NCI-H2171 treated with DMSO at 0.1 percent for 48 hours (cell line): ENCODE results near the gene ERC2.

Experiments
- DNase-seq: peaks from one replicate; lab custom pipeline; 2025; lab: John Stamatoyannopoulos, UW

The ERC2 gene

GRCh38 chr3:55617385-55617784 lies 850.9 kb downstream of the ERC2 start:
- DNase-seq: no peak

GRCh38 chr3:55616803-55617202 lies 851.5 kb downstream of the ERC2 start:
- no peak for DNase-seq

DNA sequence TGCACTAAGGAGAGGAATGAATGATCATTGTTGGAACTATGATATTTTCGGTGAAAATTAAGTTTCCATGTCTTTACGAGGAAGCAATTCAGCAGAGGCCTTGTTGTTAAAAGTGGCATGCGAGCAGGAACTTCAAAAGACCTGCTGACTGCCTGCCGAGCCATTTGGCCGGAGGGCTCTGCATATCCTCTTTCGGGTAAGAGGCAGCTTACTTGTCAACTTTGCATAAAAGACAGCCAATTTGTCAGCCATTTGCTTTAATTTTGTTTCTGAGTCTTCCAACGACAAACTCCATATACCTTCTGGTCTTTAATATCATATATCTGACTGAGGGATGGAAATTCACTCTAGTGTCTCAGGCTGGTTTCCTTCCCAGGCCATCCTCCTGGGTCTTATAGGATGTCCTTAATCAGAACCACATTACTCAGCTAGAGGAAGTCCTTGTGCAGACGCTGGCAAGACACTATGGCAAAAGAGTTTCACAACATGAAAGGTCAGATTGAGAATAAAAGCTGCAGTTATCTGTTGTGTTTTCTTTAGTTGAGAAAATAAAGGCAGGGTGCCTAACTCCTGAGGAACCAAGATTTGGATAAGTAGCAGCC lies 852.5 kb downstream of the ERC2 start:
- no peak for DNase-seq

GRCh38 chr3:55615039-55615693 lies 853.1 kb downstream of the ERC2 start:
- DNase-seq: no peak

DNA sequence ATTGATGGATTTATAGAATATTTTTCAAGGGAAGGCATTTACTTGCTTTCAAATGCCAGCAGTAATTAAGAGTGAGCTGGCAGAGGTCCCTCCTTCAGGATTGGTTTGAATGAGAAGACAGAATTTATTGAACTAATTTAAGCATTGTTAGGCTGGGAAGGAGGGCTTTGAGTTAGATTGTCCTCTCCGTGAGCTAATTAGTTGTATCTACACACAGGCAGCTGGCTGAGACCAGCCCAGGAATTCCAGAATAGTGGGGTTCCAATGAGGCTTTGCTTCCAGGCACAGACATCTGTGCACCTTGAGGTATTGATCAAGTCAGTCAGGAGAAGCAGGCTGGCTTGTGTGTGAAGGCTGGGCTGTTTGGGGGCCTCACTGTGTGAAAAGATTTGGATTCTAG lies 857.1 kb downstream of the ERC2 start:
- DNase-seq: no peak

- DNase-seq: no peak
Measured at GRCh38 chr3:55609230-55609827, 858.9 kb downstream of the ERC2 start.

DNA sequence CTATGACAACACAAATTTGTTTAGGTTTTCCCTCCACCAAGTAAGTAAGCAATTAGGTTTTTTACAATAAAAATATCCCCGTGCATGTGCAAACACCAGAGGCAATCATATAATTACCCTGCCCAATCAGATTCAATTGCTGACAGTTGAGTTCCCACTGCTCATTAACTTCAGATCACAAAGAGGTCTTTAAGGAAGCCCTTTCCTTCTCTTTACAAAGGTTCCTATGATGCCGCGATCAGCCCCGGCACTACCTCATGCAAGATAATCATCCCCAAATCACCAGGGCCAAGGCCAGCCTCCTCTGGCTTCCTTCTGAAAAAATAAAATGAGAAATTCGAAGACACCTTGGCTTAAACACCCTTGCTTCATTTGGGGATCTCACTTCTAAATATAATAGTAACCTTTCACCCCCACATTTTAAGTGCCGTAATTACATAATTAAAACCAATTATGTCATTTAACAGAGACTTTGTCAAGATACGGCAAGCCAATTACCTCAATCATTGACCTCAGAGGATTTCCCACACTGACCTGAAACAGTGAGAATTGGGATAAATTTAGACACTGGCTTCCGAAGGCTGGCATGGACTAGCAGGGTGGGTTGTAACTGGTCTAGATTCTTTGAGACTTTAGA lies 859.8 kb downstream of the ERC2 start:
- DNase-seq: no peak

DNA sequence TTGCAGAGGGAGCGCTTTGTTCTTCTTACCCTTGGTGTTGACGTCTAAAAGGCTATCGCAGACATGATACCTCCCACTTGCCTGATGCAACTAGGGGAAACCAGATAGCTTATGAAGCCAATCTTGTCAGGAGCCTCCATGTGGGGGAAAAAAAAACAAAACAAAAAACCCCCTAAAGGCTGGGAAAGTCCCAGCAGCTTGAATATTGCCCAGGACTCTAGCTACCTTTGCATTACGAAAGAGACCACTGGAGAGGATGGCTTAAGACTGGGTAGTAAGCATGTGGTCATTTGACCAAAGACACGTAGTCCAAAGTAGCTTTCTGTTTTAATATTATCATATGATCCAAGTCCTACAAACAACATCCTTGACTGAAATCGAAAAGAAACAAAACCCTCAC lies 860.4 kb downstream of the ERC2 start:
- no peak for DNase-seq

DNA sequence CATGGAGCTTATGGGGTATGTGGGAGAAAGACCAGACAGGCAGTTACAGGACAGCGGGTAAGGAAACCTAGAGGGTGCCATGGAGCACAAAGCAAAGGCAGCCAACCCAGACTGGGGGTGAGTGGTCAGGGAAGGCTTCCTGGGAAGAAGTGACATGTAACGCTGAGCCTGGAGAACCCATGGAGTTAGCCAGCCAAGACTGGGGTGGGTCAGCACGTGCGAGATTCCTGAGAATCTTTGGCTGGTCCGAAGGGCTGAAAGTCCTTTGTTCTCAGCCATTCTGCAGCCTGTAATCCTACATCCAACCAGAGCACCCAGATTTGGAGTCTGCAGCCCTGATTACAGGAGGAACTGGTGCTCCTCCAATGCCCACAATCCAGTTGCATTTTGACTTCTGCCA lies 861.1 kb downstream of the ERC2 start:
- no peak for DNase-seq

DNA sequence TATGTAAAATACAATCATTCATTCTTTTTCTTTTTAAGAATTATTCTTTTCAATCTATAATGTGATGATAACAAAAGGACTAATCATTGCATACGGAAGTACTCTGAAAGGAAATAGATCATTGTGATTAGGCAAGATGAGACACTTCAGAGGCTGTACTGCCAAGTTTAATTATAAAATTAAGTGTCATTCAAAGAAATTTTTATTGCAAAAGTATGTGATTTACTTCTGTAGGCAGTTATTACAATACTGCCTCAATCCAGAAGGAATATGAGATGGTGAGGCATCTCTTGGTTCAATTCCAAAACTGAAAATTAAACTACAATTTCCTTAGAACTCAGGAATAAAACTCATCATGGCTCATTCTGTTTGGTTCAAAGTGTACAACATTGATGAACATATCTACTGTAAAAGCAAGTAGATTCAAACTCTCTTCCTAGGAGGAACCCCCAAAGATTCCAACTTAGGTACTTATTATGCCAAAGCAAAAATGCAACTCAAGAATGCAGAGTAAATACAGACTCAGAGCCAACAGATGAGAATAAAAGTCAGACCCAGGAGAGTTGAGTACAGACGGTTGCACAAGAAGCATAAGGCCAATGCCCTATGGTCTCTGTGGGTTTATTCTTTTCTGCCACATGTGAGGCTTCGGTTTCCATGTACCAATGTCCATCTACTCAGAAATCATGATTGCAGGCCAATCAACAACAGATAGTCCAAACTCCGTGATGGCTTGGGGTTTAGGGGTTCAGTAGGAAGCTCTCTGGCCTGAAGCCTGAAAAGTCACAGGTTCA lies 862.6 kb downstream of the ERC2 start:
- no peak for DNase-seq

GRCh38 chr3:55604846-55605245 lies 863.4 kb downstream of the ERC2 start:
- no peak for DNase-seq

DNA sequence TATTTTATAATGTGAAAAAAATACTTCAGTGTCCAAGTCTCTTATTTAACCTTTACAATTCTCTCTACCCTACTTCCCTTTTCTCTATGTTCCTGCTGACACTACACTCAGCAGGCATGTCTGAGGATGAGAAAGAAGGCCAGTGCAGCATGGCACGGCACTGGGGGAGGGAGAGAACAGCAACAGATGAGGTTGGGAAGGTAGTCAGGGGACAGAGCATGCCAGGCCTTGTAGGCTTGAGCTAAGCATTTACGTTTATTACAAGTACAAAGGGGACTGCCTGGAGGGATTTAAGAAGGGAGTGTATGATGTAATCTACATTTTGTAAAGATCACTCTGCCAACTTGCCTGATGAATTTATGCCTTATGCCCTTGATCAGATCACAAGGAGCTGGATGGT lies 863.9 kb downstream of the ERC2 start:
- DNase-seq: no peak

- no peak for DNase-seq
Measured at GRCh38 chr3:55601366-55602080, 866.7 kb downstream of the ERC2 start.

- no peak for DNase-seq
Measured at GRCh38 chr3:55598224-55598623, 870.0 kb downstream of the ERC2 start.

DNA sequence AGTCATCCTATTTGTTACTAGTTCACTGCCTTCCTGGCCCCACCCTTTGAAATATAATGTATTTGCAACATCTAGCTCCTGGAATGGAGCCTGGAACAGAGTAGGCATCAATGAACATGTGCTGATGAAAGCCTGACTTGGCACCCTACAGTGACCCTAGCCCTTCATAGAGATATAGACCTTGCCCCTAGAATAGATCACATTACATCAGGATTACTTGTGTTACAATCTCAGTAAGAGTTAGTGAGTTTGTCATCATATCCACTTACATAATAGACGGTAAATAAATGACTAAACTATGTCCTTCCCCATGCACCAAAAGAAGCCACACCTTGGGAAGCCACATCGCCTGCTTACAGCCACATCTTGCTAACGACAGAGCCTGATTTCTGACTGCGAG lies 870.6 kb downstream of the ERC2 start:
- DNase-seq: no peak

DNA sequence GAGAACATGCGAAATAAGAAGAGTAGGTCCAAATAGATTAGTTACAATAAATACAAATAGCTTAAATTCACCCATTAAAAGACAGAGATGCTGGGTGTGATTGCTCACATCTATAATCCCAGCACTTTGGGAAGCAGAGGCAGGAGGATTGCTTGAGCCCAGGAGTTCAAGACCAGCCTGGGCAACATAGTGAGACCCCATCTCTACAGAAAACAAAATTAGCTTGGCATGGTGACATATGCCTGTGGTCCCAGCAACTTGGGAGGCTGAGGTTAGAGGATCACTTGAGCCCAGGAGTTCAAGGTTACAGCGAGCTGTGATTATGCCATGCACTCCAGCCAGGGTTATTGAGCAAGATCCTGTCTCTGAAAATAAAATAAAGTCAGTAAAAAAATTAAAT lies 872.1 kb downstream of the ERC2 start:
- DNase-seq: no peak

GRCh38 chr3:55595420-55595819 lies 872.8 kb downstream of the ERC2 start:
- no peak for DNase-seq

- DNase-seq: no peak
Measured at GRCh38 chr3:55592572-55592971, 875.7 kb downstream of the ERC2 start.

- DNase-seq: no peak
Measured at GRCh38 chr3:55591888-55592287, 876.4 kb downstream of the ERC2 start.

- no peak for DNase-seq
Measured at GRCh38 chr3:55588146-55588765, 880.0 kb downstream of the ERC2 start.

DNA sequence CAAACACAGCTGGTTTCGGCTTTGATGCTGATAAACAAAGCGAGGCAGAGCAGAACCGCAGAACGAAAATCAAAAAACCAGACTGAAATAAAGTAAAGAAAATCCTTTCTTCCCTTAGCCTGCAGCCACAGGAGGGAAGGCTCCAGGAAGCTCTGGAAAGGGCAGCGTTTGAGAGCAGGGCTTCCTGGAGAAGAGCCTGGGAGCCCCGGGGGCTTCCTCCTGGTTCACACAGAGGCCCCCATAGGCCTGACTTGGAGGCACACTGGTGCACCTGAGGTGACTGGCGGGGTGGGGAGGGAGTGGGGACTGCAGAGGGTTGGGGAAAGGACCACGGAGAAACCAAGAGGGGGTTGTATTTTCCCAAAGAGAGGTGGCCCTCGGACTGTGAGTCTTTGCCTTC lies 882.4 kb downstream of the ERC2 start:
- DNase-seq: no peak
